GM18873 (cell line): Measurements from ENCODE around the gene ARTN.

Experiments
- ATAC-seq: cut with Tn5 transposase; IDR thresholded peaks from one replicate; pipeline ENCODE4 v1.9.1; 2021; ENCODE audit warnings: mild to moderate bottlenecking, moderate library complexity, moderate number of reproducible peaks; ENCODE audit not compliant: unreplicated experiment, low FRiP score

Gene ARTN

DNA sequence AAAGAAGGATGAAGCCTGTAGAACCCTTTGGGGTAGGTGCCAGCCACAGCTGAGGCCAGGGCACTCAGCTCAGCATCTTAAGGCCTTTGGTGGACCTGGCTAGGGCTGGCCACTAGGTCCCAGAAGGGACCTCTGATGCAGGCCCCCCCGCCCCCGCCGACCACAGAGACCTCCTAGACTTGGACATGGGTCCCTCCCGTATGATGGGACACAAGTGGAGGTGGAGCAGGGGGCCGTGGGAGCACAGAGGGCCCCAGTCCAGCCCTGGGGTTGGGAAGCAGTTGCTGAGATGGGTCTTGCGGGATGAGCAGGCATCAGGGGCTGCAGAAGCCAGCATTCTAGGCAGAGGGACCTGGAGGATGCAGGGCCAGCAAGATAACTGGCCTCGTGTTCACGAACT is 48.6 kb downstream of the ARTN start:
- no peak for ATAC-seq

DNA sequence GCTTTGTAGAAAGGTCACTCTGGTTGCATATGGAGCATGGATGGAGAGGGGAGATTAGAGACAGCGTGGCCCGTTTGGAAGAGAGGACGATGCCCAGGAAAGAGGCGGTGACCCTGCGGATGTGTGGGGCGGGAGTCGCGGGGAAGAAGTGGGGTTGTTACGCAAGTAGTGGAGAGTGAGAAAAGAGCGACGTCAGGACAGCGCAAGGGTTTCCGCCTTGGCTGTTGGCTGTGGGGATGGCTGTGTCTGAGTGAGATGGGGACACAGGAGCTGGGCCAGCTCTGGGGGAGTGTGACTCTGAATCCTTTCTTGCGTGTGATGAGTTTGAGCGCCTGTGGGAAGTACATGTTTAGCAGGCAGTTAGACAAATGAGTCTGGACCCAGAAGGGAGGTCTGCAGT is 49.2 kb downstream of the ARTN start:
- ATAC-seq, result no peak

DNA sequence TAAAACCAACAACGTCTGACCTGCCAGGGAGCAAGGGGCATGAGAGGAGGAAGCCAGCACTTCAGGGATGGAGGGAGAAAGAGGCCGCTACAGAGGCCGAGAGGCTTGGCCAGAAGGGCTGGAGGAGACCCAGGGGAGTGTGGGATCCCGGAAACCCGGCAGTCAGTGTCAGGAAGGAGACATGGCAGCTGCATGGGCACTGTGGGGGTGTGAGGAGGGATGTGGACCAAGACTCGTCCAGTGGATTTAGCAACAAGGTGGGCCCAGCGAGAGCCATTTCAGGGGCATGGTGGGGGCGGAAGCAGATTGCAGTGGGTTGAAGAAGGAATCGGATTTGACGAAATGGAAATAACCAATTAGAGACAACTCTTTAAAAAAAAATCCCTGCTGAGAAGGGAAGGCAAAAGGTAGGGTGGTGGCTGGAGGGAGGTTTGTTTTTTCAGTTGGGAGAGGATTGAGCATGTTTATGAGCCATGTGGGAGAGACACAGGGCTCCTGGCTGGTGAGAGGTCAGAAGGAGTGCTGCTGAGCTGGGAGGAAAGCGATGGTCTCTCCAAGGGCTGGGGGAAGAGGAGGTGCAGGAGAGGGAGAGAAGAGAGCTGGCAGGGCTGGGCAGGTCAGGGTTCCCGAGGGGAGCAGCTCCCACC is 49.8 kb downstream of the ARTN start:
- ATAC-seq, result no peak

- no peak for ATAC-seq
Observed at GRCh38 chr1:43984855-43985254, 51.3 kb downstream of the ARTN start.

- no peak for ATAC-seq
Observed at GRCh38 chr1:43985984-43986595, 52.5 kb downstream of the ARTN start.

GRCh38 chr1:43986712-43987111 is 53.1 kb downstream of the ARTN start:
- no peak for ATAC-seq
